BLaER1 (cell line): ENCODE data around the gene APOL2.
A peak's percentile ranks its signal among the peaks of the same experiment; 100 is the strongest.
"Not testable (repeated sequence)": the region's sequence is repeated elsewhere in the genome, so short reads cannot be mapped to it uniquely, and the experiment has no call there.

ENCODE experiments used
- H3K27ac ChIP-seq: shearing (Covaris generic); formaldehyde crosslinking; 2 replicates; pipeline ENCODE4 v1.8.1; 2022
- H3K27me3 ChIP-seq: shearing (Covaris generic); formaldehyde crosslinking; 2 replicates; pipeline ENCODE4 v1.8.1; 2022
- H3K36me3 ChIP-seq: shearing (Covaris generic); formaldehyde crosslinking; 2 replicates; pipeline ENCODE4 v1.8.1; 2022
- H3K4me1 ChIP-seq: shearing (Covaris generic); formaldehyde crosslinking; 2 replicates; pipeline ENCODE4 v1.8.1; 2022
- H3K4me2 ChIP-seq: shearing (Covaris generic); formaldehyde crosslinking; 2 replicates; pipeline ENCODE4 v1.8.1; 2022
- H3K4me3 ChIP-seq: shearing (Covaris generic); formaldehyde crosslinking; 2 replicates; pipeline ENCODE4 v1.8.1; 2022
- H3K9ac ChIP-seq: shearing (Covaris generic); formaldehyde crosslinking; 2 replicates; pipeline ENCODE4 v1.8.1; 2022
- H3K9me3 ChIP-seq: shearing (Covaris generic); formaldehyde crosslinking; 2 replicates; pipeline ENCODE4 v1.8.1; 2022
- H4K20me1 ChIP-seq: shearing (Covaris generic); formaldehyde crosslinking; 2 replicates; pipeline ENCODE4 v1.8.1; 2022
- Cebpa-rat ChIP-seq: shearing (Covaris generic); IDR thresholded peaks from 2 replicates; pipeline ENCODE4 v1.8.1; 2022

Gene APOL2

GRCh38 chr22:36196254-36197064, 42.9 kb downstream of the APOL2 start:
- no peak overlapping the region for H3K4me3 ChIP-seq
- peak overlapping the region; percentile 51; the same call in 1 of the 2 replicates for H3K27ac ChIP-seq
- H3K27me3 ChIP-seq: no peaks in the 10 kb centered on the region
- no peak for TF ChIP-seq Cebpa-rat
- no peak overlapping the region for H3K9ac ChIP-seq
- H3K36me3 ChIP-seq: no peaks in the 10 kb centered on the region
- H4K20me1 ChIP-seq: no peaks in the 10 kb centered on the region
- H3K4me1 ChIP-seq: peaks cover 54% of the 10 kb centered on the region
- H3K9me3 ChIP-seq: no peaks in the 10 kb centered on the region
- peak overlapping the region; percentile 87 for H3K4me2 ChIP-seq

- Histone ChIP-seq H3K4me2 (no peak overlapping the region), H3K27me3 (no peaks in the 10 kb centered on the region), H3K9me3 (no peaks in the 10 kb centered on the region), H3K9ac (no peak overlapping the region), H3K27ac (no peak overlapping the region), H3K36me3 (no peaks in the 10 kb centered on the region), H3K4me1 (peaks cover 50% of the 10 kb centered on the region), H4K20me1 (no peaks in the 10 kb centered on the region), H3K4me3 (no peak overlapping the region)
- TF ChIP-seq Cebpa-rat: no peak
Observed at GRCh38 chr22:36194971-36195370, 44.4 kb downstream of the APOL2 start.

GRCh38 chr22:36194385-36194784, 44.9 kb downstream of the APOL2 start:
- H3K4me1 ChIP-seq: peaks cover 44% of the 10 kb centered on the region
- H3K4me2 ChIP-seq: no peak overlapping the region
- no peak overlapping the region for H3K27ac ChIP-seq
- no peak for TF ChIP-seq Cebpa-rat
- H3K36me3 ChIP-seq: no peaks in the 10 kb centered on the region
- no peak overlapping the region for H3K4me3 ChIP-seq
- H3K9me3 ChIP-seq: no peaks in the 10 kb centered on the region
- H3K27me3 ChIP-seq: no peaks in the 10 kb centered on the region
- H3K9ac ChIP-seq: no peak overlapping the region
- H4K20me1 ChIP-seq: no peaks in the 10 kb centered on the region

GRCh38 chr22:36193577-36193976, 45.8 kb downstream of the APOL2 start:
- H3K9ac ChIP-seq: no peak overlapping the region
- no peak for TF ChIP-seq Cebpa-rat
- no peaks in the 10 kb centered on the region for H4K20me1 ChIP-seq
- no peak overlapping the region for H3K4me3 ChIP-seq
- no peaks in the 10 kb centered on the region for H3K27me3 ChIP-seq
- H3K4me1 ChIP-seq: peaks cover 36% of the 10 kb centered on the region
- no peak overlapping the region for H3K4me2 ChIP-seq
- H3K27ac ChIP-seq: no peak overlapping the region
- H3K9me3 ChIP-seq: no peaks in the 10 kb centered on the region
- H3K36me3 ChIP-seq: no peaks in the 10 kb centered on the region

GRCh38 chr22:36193171-36193570, 46.2 kb downstream of the APOL2 start:
- Histone ChIP-seq H3K36me3 (no peaks in the 10 kb centered on the region), H3K4me2 (no peak overlapping the region), H3K4me1 (peaks cover 32% of the 10 kb centered on the region), H3K9me3 (no peaks in the 10 kb centered on the region), H4K20me1 (no peaks in the 10 kb centered on the region), H3K4me3 (no peak overlapping the region), H3K9ac (no peak overlapping the region), H3K27ac (no peak overlapping the region), H3K27me3 (no peaks in the 10 kb centered on the region)
- no peak for TF ChIP-seq Cebpa-rat

- Histone ChIP-seq H3K4me2 (no peak overlapping the region), H3K27me3 (no peaks in the 10 kb centered on the region), H4K20me1 (no peaks in the 10 kb centered on the region), H3K9ac (no peak overlapping the region), H3K4me3 (no peak overlapping the region), H3K9me3 (no peaks in the 10 kb centered on the region), H3K4me1 (peaks cover 26% of the 10 kb centered on the region), H3K27ac (no peak overlapping the region), H3K36me3 (no peaks in the 10 kb centered on the region)
- no peak for TF ChIP-seq Cebpa-rat
Observed at GRCh38 chr22:36192542-36192941, 46.8 kb downstream of the APOL2 start.

- Histone ChIP-seq H3K27me3 (no peaks in the 10 kb centered on the region), H3K9ac (no peak overlapping the region), H3K4me3 (no peak overlapping the region), H4K20me1 (no peaks in the 10 kb centered on the region), H3K9me3 (no peaks in the 10 kb centered on the region), H3K27ac (no peak overlapping the region), H3K4me1 (peaks cover 13% of the 10 kb centered on the region), H3K36me3 (no peaks in the 10 kb centered on the region), H3K4me2 (no peak overlapping the region)
- no peak for TF ChIP-seq Cebpa-rat
Observed at GRCh38 chr22:36191106-36191836, 48.1 kb downstream of the APOL2 start.

- not testable (repeated sequence) for H3K4me3 ChIP-seq, H3K9ac ChIP-seq, H3K4me2 ChIP-seq, H4K20me1 ChIP-seq, H3K4me1 ChIP-seq, H3K27me3 ChIP-seq, H3K9me3 ChIP-seq, H3K27ac ChIP-seq, H3K36me3 ChIP-seq
Observed at GRCh38 chr22:36187862-36188261, 51.5 kb downstream of the APOL2 start.

- Histone ChIP-seq H3K27me3 (no peaks in the 10 kb centered on the region), H3K4me1 (peaks cover 7% of the 10 kb centered on the region; the same call in 1 of the 2 replicates), H3K36me3 (no peaks in the 10 kb centered on the region), H3K9ac (no peak overlapping the region), H3K27ac (no peak overlapping the region), H4K20me1 (no peaks in the 10 kb centered on the region), H3K4me2 (no peak overlapping the region), H3K4me3 (no peak overlapping the region), H3K9me3 (no peaks in the 10 kb centered on the region)
- no peak for TF ChIP-seq Cebpa-rat
Observed at GRCh38 chr22:36185828-36186624, 53.3 kb downstream of the APOL2 start.
